Subcutaneous abdominal adipose tissue (tissue), 5 donors: ENCODE results near the gene TRIML1.

Source experiments
- H3K27ac ChIP-seq: one replicate; pipeline ENCODE4 v1.7.0; 2013; ENCODE audit warnings: low read depth, mild to moderate bottlenecking, inconsistent platforms, low read length, moderate library complexity
- H3K27me3 ChIP-seq, 5 donors: one replicate each; pipeline ENCODE4 v1.7.0; 2013; ENCODE audit warnings: low read length in 5 of 5, inconsistent platforms in 1 of 5; ENCODE audit not compliant: control insufficient read depth in 5 of 5, insufficient read depth in 4 of 5
- H3K36me3 ChIP-seq, 5 donors: one replicate each; pipeline ENCODE4 v1.7.0; 2013; ENCODE audit warnings: low read length in 5 of 5; ENCODE audit not compliant: control insufficient read depth in 5 of 5, insufficient read depth in 5 of 5
- H3K4me1 ChIP-seq, 5 donors: one replicate each; pipeline ENCODE4 v1.7.0; 2013; ENCODE audit warnings: low read length in 5 of 5, mild to moderate bottlenecking in 3 of 5, moderate library complexity in 1 of 5; ENCODE audit not compliant: control insufficient read depth in 5 of 5, insufficient read depth in 5 of 5
- H3K4me3 ChIP-seq, 5 donors: one replicate each; pipeline ENCODE4 v1.7.0; 2013; ENCODE audit warnings: low read length in 5 of 5, low read depth in 1 of 5
- H3K9ac ChIP-seq, 5 donors: one replicate each; pipeline ENCODE4 v1.7.0; 2013; ENCODE audit warnings: low read length in 5 of 5, mild to moderate bottlenecking in 4 of 5, moderate library complexity in 3 of 5
- H3K9me3 ChIP-seq, 5 donors: one replicate each; pipeline ENCODE4 v1.7.0; 2013; ENCODE audit warnings: low read length in 5 of 5; ENCODE audit not compliant: control insufficient read depth in 5 of 5
- donor health status: healthy.
- donor health status: healthy.
- donor health status: healthy.
- donor health status: healthy.
- donor health status: healthy.

Gene TRIML1

DNA sequence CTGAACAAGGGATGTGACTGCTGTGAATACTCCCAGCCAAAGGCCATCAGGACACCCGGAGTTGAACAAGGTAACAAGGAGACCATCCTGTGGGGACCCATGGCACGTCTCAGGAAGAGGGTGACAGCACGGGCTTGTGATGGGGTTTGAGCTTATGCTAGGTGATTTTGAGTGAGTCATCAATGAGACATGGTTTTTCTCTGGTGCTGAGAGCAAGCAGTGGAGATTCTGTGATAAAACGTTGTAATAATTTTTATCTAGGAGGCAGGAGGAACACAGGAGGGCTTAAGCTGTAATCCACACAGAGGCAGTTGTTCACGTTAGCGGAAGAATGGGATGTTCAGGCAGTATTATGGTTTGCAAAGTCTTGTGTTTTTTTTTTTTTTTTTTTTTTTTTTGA lies 36.0 kb downstream of the TRIML1 start:
- no peak overlapping the region for H3K27ac ChIP-seq
- H3K4me3 ChIP-seq: no peak overlapping the region
- H3K27me3 ChIP-seq: no peaks in the 10 kb centered on the region
- H3K36me3 ChIP-seq: no peaks in the 10 kb centered on the region
- no peaks in the 10 kb centered on the region for H3K4me1 ChIP-seq
- no peak overlapping the region for H3K9ac ChIP-seq
- peaks cover 0 to 4% (median 0%) of the 10 kb centered on the region in 5 donors for H3K9me3 ChIP-seq

DNA sequence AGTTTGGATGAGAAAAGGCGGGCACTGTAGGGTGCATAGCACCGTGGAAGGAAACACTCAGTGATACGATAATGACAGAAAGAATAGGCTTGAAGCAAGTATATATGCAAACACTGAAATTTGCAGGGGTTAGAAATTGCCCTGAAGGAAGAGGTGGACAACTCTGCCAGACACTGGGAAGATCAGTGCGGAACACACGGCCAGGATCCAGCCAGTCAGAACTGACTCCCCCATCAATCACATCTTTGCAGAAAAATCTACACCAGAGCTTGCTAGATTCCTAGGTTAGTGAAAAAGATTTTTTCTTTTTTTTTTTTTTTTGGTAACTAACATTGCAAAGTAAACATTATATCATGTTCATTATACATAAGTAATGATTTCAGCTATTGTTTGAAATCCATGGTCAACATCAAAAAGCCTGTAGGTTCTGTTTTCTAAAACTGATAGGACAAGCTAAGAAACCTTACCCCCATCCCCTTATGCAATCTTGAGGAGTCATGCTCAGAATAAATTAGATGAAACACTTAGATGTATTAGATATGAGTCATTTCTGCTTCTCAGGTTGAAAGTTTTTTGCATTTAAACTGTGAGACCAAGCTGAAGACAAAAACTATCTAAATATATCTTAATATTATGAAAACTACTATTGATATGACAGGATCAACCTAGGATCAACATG lies 38.9 kb downstream of the TRIML1 start:
- H3K4me3 ChIP-seq: no peak overlapping the region
- no peak overlapping the region for H3K9ac ChIP-seq
- H3K27me3 ChIP-seq: no peaks in the 10 kb centered on the region
- H3K9me3 ChIP-seq: no peaks in the 10 kb centered on the region
- H3K27ac ChIP-seq: no peak overlapping the region
- no peaks in the 10 kb centered on the region for H3K4me1 ChIP-seq
- H3K36me3 ChIP-seq: no peaks in the 10 kb centered on the region

DNA sequence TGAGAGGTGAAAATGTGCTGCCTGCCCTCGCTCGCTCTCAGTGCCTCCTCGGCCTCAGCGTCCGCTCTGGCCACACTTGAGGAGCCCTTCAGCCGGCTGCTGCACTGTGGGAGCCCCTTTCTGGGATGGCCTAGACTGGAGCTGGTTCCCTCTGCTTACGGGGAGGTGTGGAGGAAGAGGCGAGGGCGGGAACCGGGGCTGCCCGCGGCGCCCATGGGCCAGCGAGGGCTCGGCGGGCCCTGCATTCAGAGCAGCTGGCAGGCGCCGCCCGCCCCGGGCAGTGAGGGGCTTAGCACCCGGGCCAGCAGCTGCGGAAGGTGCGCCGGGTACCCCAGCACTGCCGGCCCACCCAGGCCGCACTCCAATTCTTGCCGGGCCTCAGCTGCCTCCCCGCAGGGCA lies 39.6 kb downstream of the TRIML1 start:
- Histone ChIP-seq H3K36me3 (no peaks in the 10 kb centered on the region), H3K27ac (no peak overlapping the region), H3K27me3 (no peaks in the 10 kb centered on the region), H3K9me3 (peaks cover 0 to 4% (median 0%) of the 10 kb centered on the region in 5 donors), H3K4me1 (no peaks in the 10 kb centered on the region), H3K9ac (no peak overlapping the region), H3K4me3 (no peak overlapping the region)

DNA sequence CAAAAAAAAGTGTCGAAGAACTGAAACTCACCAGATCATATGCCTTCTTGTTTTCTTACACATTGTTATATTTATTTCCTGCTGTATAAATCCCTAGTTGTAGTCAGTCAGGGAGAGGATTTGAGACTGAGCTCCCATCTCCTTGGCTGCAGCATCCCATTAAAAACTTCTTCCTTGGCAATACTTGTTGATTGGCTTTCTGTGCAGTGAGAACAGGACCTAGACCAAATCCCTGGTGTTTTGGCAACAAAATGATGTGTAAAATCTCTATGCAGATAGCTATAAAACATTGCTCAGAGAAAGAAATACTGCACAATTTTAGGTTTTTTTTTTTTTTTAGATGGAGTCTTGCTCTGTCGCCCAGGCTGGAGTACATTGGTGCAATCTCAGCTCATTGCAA lies 47.9 kb downstream of the TRIML1 start:
- no peak overlapping the region for H3K27ac ChIP-seq
- no peaks in the 10 kb centered on the region for H3K36me3 ChIP-seq
- H3K9me3 ChIP-seq: peaks cover 0 to 9% (median 0%) of the 10 kb centered on the region in 5 donors
- H3K9ac ChIP-seq: no peak overlapping the region
- H3K27me3 ChIP-seq: no peaks in the 10 kb centered on the region
- peaks cover 0 to 6% (median 4%) of the 10 kb centered on the region in 5 donors for H3K4me1 ChIP-seq
- no peak overlapping the region for H3K4me3 ChIP-seq

DNA sequence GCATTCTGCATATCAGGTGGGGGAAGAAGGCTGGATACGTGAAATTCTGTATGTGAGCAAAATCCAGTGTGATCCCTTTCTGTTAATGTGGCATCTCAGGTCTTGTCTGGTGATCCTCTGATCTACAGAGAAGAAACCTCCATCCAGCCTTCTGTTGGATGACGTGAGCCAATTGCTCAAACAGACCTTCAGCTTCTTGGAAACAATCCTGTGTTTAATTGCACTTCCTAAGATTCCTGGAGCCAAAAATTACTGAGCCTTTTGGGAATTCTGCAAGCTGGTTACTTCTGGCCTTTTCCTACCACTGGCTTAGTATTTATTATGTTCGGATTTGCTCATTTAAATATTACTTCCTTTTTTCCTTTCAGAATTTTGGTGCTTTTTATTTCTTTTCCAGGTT lies 51.2 kb downstream of the TRIML1 start:
- no peak overlapping the region for H3K4me3 ChIP-seq
- H3K27me3 ChIP-seq: no peaks in the 10 kb centered on the region
- no peak overlapping the region for H3K27ac ChIP-seq

DNA sequence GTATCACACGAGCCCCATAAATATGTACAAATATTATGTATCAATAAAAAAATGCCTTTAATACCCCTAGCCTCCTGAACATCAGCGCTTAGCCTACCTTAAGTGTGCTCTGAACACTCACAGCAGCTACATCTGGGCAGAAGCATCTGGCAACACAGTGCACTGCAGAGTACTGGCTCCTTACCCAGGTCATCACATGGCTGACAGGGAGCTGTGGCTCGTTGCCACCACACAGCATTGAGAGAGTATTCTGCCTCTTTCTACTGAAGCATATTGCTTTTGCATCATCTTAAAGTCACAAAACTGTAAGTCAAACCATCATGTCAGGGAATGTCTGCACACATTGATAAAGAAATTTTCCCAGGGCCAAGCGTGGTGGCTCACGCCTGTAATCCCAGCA lies 55.2 kb downstream of the TRIML1 start:
- Histone ChIP-seq H3K36me3 (no peaks in the 10 kb centered on the region), H3K4me3 (no peak overlapping the region), H3K9ac (no peak overlapping the region), H3K27me3 (peaks cover 0 to 2% (median 0%) of the 10 kb centered on the region in 5 donors), H3K4me1 (peaks cover 0 to 9% (median 4%) of the 10 kb centered on the region in 5 donors), H3K27ac (no peak overlapping the region), H3K9me3 (peaks cover 0 to 3% (median 0%) of the 10 kb centered on the region in 5 donors)

More for the DNA sequence above, 51.2 kb downstream of the TRIML1 start:
- H3K9ac ChIP-seq: no peak overlapping the region
- H3K9me3 ChIP-seq: no peaks in the 10 kb centered on the region
- peaks cover 0 to 7% (median 4%) of the 10 kb centered on the region in 5 donors for H3K4me1 ChIP-seq
- no peaks in the 10 kb centered on the region for H3K36me3 ChIP-seq

DNA sequence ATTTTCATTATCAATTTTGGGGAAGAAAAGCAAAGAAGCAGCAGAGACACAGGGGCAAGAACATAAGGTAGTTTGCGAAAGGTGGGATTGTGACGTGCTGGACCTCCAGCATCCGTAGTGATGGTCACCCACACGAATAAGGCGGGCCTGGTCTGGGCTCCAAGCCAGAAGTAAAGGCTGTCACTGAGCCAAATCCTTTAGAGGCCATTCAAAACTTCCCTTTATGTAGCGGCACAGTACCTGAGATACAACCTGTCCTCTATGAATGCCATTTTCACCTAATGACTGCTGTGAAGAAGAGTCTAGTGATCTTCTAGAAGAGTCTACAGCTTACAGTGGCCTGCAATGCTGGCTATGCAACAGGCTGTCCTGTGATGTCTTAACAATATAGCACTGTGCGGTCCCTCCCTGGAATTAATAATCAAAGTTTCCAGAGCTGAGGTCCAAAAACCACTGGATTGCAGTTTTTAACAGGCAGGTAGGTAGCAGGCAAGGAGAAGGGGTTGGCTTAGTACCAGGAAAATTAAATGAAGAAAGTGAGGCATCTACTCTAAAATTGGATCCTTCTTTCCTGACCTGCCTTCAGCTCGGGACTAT lies 56.2 kb downstream of the TRIML1 start:
- Histone ChIP-seq H3K9ac (no peak overlapping the region), H3K27ac (no peak overlapping the region), H3K9me3 (peaks cover 0 to 3% (median 0%) of the 10 kb centered on the region in 5 donors), H3K4me1 (peaks cover 0 to 4% (median 2%) of the 10 kb centered on the region in 5 donors), H3K36me3 (no peaks in the 10 kb centered on the region), H3K27me3 (peaks cover 0 to 2% (median 0%) of the 10 kb centered on the region in 5 donors), H3K4me3 (no peak overlapping the region)

DNA sequence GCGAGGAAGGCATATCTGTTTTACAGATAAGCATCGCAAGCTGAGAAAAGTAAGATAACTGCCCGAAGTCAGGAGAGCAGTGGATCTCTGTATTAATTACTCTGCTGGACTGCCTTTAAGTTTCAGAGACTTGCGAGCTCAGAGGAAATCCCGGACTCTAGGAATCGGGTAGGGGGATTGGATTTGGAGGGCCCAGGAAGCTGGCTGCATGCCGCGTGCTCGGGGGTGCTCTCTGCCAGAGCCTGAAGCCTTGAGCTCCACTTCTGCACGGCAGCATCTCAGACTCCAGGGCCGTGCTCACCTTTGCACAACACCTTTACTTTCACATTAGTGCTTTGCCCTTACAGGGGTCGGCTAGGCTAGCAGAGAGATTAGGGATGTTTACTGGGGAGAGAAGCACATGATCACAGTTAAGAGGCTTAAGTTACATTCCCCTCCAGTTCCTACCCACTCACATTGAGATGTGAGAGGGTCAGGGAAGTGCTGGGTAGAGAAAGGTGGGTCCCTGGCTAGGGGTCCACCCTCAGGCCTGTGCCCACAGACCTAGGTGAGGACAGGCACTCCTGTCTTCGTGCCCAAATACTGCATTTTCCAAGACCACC lies 57.0 kb downstream of the TRIML1 start:
- Histone ChIP-seq H3K27me3 (peaks cover 0 to 2% (median 0%) of the 10 kb centered on the region in 5 donors), H3K4me3 (no peak overlapping the region), H3K27ac (no peak overlapping the region)

More for the DNA sequence above, 57.0 kb downstream of the TRIML1 start:
- H3K4me1 ChIP-seq: peaks cover 0 to 3% (median 0%) of the 10 kb centered on the region in 5 donors
- H3K9ac ChIP-seq: no peak overlapping the region
- peaks cover 0 to 3% (median 0%) of the 10 kb centered on the region in 5 donors for H3K9me3 ChIP-seq
- H3K36me3 ChIP-seq: no peaks in the 10 kb centered on the region
